NCI-H345 treated with DMSO at 0.1 percent for 48 hours (cell line): ENCODE measurements around the gene XPO5.

Experiments used
- DNase-seq: peaks from one replicate; lab custom pipeline; 2025; ENCODE audit not compliant: unreplicated experiment; lab: John Stamatoyannopoulos, UW

XPO5 gene

GRCh38 chr6:43476746-43477145 is 99.1 kb downstream of the XPO5 start:
- DNase-seq, result no peak

- no peak for DNase-seq
Measured at GRCh38 chr6:43475516-43475915, 100.3 kb downstream of the XPO5 start.

GRCh38 chr6:43472515-43472914 is 103.3 kb downstream of the XPO5 start:
- DNase-seq, result no peak
